Endothelial cell of umbilical vein (primary cell): ENCODE results near the gene ATP6V1G3. TPM values are rescaled to one million over a fixed set of nuclear protein-coding genes. Genes with fewer than 3 reads are reported as not detected.

Experiments
- BruUV-seq: library from RNA; stranded (reverse); fragments of 400-500 nt; replicated peaks from 2 replicates; lab custom pipeline; 2021; lab: Mats Ljungman, UMichigan
- CTCF ChIA-PET: fragments of 300-600, 350-600 bp; sonication (Branson Sonifier 250); formaldehyde crosslinking; loops from one replicate; lab custom pipeline; 2021; ENCODE audit warnings: antibody characterized with exemption, inconsistent platforms; lab: Charles Lee
- POLR2A ChIA-PET: fragments of 300-600, 350-600 bp; sonication (Branson Sonifier 250); formaldehyde crosslinking; loops from one replicate; lab custom pipeline; 2021; ENCODE audit warnings: antibody characterized with exemption, inconsistent platforms; lab: Charles Lee
- DNase-seq: peaks from one replicate; pipeline ENCODE4 v3.0.0-alpha.2; 2011; ENCODE audit warnings: low read depth, low spot score
- FAIRE-seq: peaks from 2 replicates; lab custom pipeline; 2011; peaks lifted over from hg19 to GRCh38; lab: Jason Lieb, UNC
- H2AFZ ChIP-seq: 2 replicates; pipeline ENCODE4 v1.6.0; 2012; ENCODE audit warnings: low read depth, low read length, control low read depth, inconsistent platforms
- H3K27ac ChIP-seq: 2 replicates; pipeline ENCODE4 v1.5.1; 2011; ENCODE audit warnings: low read depth, mild to moderate bottlenecking, control low read depth, low read length, moderate library complexity; ENCODE audit not compliant: insufficient read depth
- H3K27me3 ChIP-seq, 2 experiments: 2 replicates each; pipeline versions ENCODE4 v1.6.0 to v1.6.1; 2011; ENCODE audit warnings: low read length in 2 of 2, mixed read lengths in 1 of 2; ENCODE audit not compliant: control insufficient read depth in 2 of 2, insufficient read depth in 2 of 2
- H3K36me3 ChIP-seq, 2 experiments: 2 replicates in 1 of 2; 3 replicates in 1 of 2; pipeline ENCODE4 v1.5.1; 2011; ENCODE audit warnings: low read length in 2 of 2, mild to moderate bottlenecking in 1 of 2, moderate library complexity in 1 of 2; ENCODE audit not compliant: control insufficient read depth in 2 of 2, insufficient read depth in 2 of 2; ENCODE audit errors: extremely low read depth in 1 of 2
- H3K4me1 ChIP-seq: 3 replicates; pipeline ENCODE4 v1.5.1; 2011; ENCODE audit warnings: mild to moderate bottlenecking, low read length; ENCODE audit not compliant: control insufficient read depth, insufficient read depth; ENCODE audit errors: extremely low read depth
- H3K4me2 ChIP-seq: 2 replicates; pipeline ENCODE4 v1.6.1; 2011; ENCODE audit warnings: low read length, control low read depth, mixed read lengths; ENCODE audit not compliant: insufficient read depth
- H3K4me3 ChIP-seq, 3 experiments: fragments of 200-600 bp in 1 of 3; sonication (generic), shearing (Covaris generic) in 1 of 3; replicated peaks in 1 of 3; 2 replicates each; pipeline ENCODE4 v1.5.1; 2011 to 2016; ENCODE audit warnings: control low read depth in 3 of 3, low read length in 3 of 3, mild to moderate bottlenecking in 2 of 3, inconsistent platforms in 1 of 3, low read depth in 1 of 3, moderate library complexity in 1 of 3; ENCODE audit not compliant: insufficient read depth in 1 of 3
- H3K79me2 ChIP-seq: 2 replicates; pipeline ENCODE4 v1.6.0; 2012; ENCODE audit warnings: low read length, inconsistent platforms; ENCODE audit not compliant: control insufficient read depth, insufficient read depth
- H3K9ac ChIP-seq: replicated peaks from 2 replicates; pipeline ENCODE3; 2011; ENCODE audit warnings: low read length, control low read depth; ENCODE audit not compliant: insufficient read depth; ENCODE audit errors: extremely low read depth
- H3K9me1 ChIP-seq: replicated peaks from 3 replicates; pipeline ENCODE4 v1.6.0; 2011; ENCODE audit warnings: mild to moderate bottlenecking, low read length; ENCODE audit not compliant: control insufficient read depth, insufficient read depth; ENCODE audit errors: extremely low read depth
- H3K9me3 ChIP-seq: replicated peaks from 2 replicates; pipeline ENCODE4 v1.5.1; 2012; ENCODE audit warnings: low read length, inconsistent platforms; ENCODE audit not compliant: control insufficient read depth, insufficient read depth
- H4K20me1 ChIP-seq: replicated peaks from 2 replicates; pipeline ENCODE3; 2011; ENCODE audit warnings: mild to moderate bottlenecking, low read length; ENCODE audit not compliant: control insufficient read depth, insufficient read depth; ENCODE audit errors: extremely low read depth
- EZH2 ChIP-seq: IDR thresholded peaks from 2 replicates; pipeline ENCODE4 v1.6.1; 2012; ENCODE audit warnings: borderline replicate concordance, low read depth, mild to moderate bottlenecking, moderate library complexity, low read length, inconsistent platforms; ENCODE audit not compliant: severe bottlenecking
- FOS ChIP-seq: IDR thresholded peaks from 2 replicates; pipeline ENCODE4 v1.6.1; 2011; ENCODE audit warnings: mild to moderate bottlenecking, low read length, moderate library complexity, borderline replicate concordance; ENCODE audit not compliant: insufficient read depth
- GATA2 ChIP-seq: IDR thresholded peaks from 2 replicates; pipeline ENCODE4 v1.7.0; 2011; ENCODE audit warnings: low read depth, mild to moderate bottlenecking, moderate library complexity, mixed read lengths, low read length; ENCODE audit not compliant: insufficient read length, insufficient read depth
- JUN ChIP-seq: IDR thresholded peaks from 2 replicates; pipeline ENCODE4 v1.6.1; 2011; ENCODE audit warnings: borderline replicate concordance, low read depth; ENCODE audit not compliant: insufficient read length, insufficient read depth
- MYC ChIP-seq: IDR thresholded peaks from one replicate; pipeline ENCODE4 v1.6.1; 2011; ENCODE audit warnings: mild to moderate bottlenecking, low read depth, low read length
- POLR2A ChIP-seq: IDR thresholded peaks from 2 replicates; pipeline ENCODE4 v1.6.1; 2012; ENCODE audit warnings: low read depth, mild to moderate bottlenecking, control low read depth, low read length
- POLR2AphosphoS5 ChIP-seq: IDR thresholded peaks from 2 replicates; pipeline ENCODE4 v1.6.1; 2012; ENCODE audit warnings: low read depth, mild to moderate bottlenecking, control low read depth, low read length, moderate library complexity; ENCODE audit not compliant: insufficient read depth
- dilution Hi-C: fragments of 300-500 bp; cut with MboI; formaldehyde crosslinking; loops from one replicate; pipeline ENCODE4 v1.15.0; 2019; ENCODE audit warnings: low sequenced_read_pairs; ENCODE audit not compliant: extremely low pct_ligation_motif_present
- intact Hi-C: fragments of 100-400 bp; cut with micrococcal nuclease; formaldehyde crosslinking; loops from one replicate; pipeline ENCODE4 v1.10.0; 2022
- polyA plus RNA-seq, 4 experiments: library from polyadenylated mRNA; depleted of rRNA in 3 of 4; stranded (reverse) in 3 of 4; unstranded in 1 of 4; fragments of >200 nt; gene quantifications; 2 replicates each; pipeline versions ENCODE4 v1.2.1 to v1.2.3, GENCODE V29; 2011 to 2012; ENCODE audit warnings: missing spikeins in 1 of 4
- total RNA-seq: library from RNA; stranded (reverse); gene quantifications from 2 replicates; pipeline ENCODE4 v1.2.3, GENCODE V29; 2021
- TF ChIP-seq, protein P1 (sequence below), 2 donors: IDR thresholded peaks; 1 replicate in 1 of 2; 2 replicates in 1 of 2; pipeline ENCODE4 v1.5.1; 2011; ENCODE audit warnings: low read length in 2 of 2, mild to moderate bottlenecking in 2 of 2, moderate library complexity in 2 of 2, control low read depth in 1 of 2, inconsistent platforms in 1 of 2, low read depth in 1 of 2; ENCODE audit not compliant: insufficient read depth in 1 of 2; ENCODE audit errors: extremely low read depth in 1 of 2
- TF ChIP-seq, protein P2 (sequence below): IDR thresholded peaks from 2 replicates; pipeline ENCODE4 v1.6.1; 2011; ENCODE audit not compliant: insufficient read depth, insufficient read length

Gene ATP6V1G3
- total and polyA plus RNA-seq, 2 donors (not counting 3 experiments of a cell fraction or from before 2014, with no cell fraction given), result not detected

DNA sequence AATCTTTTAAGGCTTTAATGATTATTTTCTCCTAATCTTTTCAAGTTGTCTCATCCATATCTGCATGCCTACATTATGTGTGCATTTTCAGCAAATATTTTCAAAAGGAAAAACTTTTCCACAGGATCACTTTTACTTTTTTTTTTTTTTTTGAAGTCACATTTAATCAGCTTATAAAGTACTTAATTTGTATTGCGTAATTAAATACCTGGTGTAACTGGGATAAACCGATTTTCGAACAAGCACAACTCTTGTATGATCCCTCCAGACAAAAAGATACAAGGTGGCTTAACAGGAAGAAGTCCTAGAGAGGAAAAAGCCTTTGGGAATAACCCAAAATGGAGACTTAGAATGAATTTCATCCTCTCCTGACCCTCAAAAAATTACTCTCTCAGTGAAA is 1.3 kb upstream of the ATP6V1G3 start:
- dilution Hi-C loops (no loop called here), intact Hi-C loops (no loop called here)
- no peak overlapping the region for H3K9ac ChIP-seq
- no peak for TF ChIP-seq JUN
- TF ChIP-seq FOS, result no peak
- TF ChIP-seq GATA2, result no peak
- TF ChIP-seq, protein P1, sequence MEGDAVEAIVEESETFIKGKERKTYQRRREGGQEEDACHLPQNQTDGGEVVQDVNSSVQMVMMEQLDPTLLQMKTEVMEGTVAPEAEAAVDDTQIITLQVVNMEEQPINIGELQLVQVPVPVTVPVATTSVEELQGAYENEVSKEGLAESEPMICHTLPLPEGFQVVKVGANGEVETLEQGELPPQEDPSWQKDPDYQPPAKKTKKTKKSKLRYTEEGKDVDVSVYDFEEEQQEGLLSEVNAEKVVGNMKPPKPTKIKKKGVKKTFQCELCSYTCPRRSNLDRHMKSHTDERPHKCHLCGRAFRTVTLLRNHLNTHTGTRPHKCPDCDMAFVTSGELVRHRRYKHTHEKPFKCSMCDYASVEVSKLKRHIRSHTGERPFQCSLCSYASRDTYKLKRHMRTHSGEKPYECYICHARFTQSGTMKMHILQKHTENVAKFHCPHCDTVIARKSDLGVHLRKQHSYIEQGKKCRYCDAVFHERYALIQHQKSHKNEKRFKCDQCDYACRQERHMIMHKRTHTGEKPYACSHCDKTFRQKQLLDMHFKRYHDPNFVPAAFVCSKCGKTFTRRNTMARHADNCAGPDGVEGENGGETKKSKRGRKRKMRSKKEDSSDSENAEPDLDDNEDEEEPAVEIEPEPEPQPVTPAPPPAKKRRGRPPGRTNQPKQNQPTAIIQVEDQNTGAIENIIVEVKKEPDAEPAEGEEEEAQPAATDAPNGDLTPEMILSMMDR (IDR thresholded peaks at IDR 0.05; ENCODE audit: extremely low read depth in 1 of 2, insufficient read depth in 1 of 2, low read depth in 1 of 2, low read length in 2 of 2), result no peak
- no peak for TF ChIP-seq EZH2
- TF ChIP-seq POLR2A, result no peak
- TF ChIP-seq, protein P2, sequence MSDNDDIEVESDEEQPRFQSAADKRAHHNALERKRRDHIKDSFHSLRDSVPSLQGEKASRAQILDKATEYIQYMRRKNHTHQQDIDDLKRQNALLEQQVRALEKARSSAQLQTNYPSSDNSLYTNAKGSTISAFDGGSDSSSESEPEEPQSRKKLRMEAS, result no peak
- TF ChIP-seq MYC, result no peak
- TF ChIP-seq POLR2AphosphoS5, result no peak
- no peak for DNase-seq
- no peak overlapping the region for H2AFZ ChIP-seq
- no peak overlapping the region for H3K4me2 ChIP-seq
- H3K27me3 ChIP-seq, result no peaks in the 10 kb centered on the region
- no peak for FAIRE-seq
- no peaks in the 10 kb centered on the region for H3K36me3 ChIP-seq
- H3K9me1 ChIP-seq, result no peaks in the 10 kb centered on the region
- no peak overlapping the region for H3K4me3 ChIP-seq
- POLR2A ChIA-PET, result no interaction called here
- no peaks in the 10 kb centered on the region for H4K20me1 ChIP-seq
- H3K9me3 ChIP-seq, result no peaks in the 10 kb centered on the region
- CTCF ChIA-PET, result interaction anchor here (0.6 kb wide), 1 partner anchor 45 kb away, joined by 3 read pairs; no protein-coding TSS in a partner anchor
- H3K27ac ChIP-seq, result no peak overlapping the region
- BruUV-seq, result no TSS peak
- peaks cover 4% of the 10 kb centered on the region for H3K4me1 ChIP-seq
- H3K79me2 ChIP-seq, result no peaks in the 10 kb centered on the region
